HFF-Myc (cell line): Measurements from ENCODE around the gene BCL2L11.
A peak's percentile ranks its signal among the peaks of the same experiment; 100 is the strongest.

Experiments
- DNase-seq: peaks from one replicate; pipeline ENCODE4 v3.0.0-alpha.2; 2011; ENCODE audit warnings: low read depth; ENCODE audit errors: extremely low read depth
- H3K4me3 ChIP-seq: replicated peaks from 2 replicates; pipeline ENCODE4 v1.5.1; 2011; ENCODE audit warnings: low read depth, mild to moderate bottlenecking, control low read depth, low read length
- CTCF ChIP-seq: IDR thresholded peaks from 2 replicates; pipeline ENCODE4 v1.5.1; 2012; ENCODE audit warnings: mild to moderate bottlenecking, low read depth, low read length, control low read depth; ENCODE audit errors: missing control alignments

The BCL2L11 gene

GRCh38 chr2:111196435-111196834 lies 75.7 kb downstream of the BCL2L11 start:
- H3K4me3 ChIP-seq: no peak overlapping the region
- no peak for DNase-seq
- TF ChIP-seq CTCF: no peak

- H3K4me3 ChIP-seq: no peak overlapping the region
- no peak for DNase-seq
- TF ChIP-seq CTCF: no peak
Measured at GRCh38 chr2:111198701-111199100, 78.0 kb downstream of the BCL2L11 start.

- no peak for DNase-seq
- TF ChIP-seq CTCF: no peak
- H3K4me3 ChIP-seq: no peak overlapping the region
Measured at GRCh38 chr2:111199840-111200239, 79.1 kb downstream of the BCL2L11 start.

GRCh38 chr2:111200333-111200881 lies 79.7 kb downstream of the BCL2L11 start:
- TF ChIP-seq CTCF: no peak
- DNase-seq: no peak
- H3K4me3 ChIP-seq: no peak overlapping the region

- H3K4me3 ChIP-seq: no peak overlapping the region
- TF ChIP-seq CTCF: no peak
- DNase-seq: no peak
Measured at GRCh38 chr2:111201214-111201613, 80.5 kb downstream of the BCL2L11 start.

- no peak overlapping the region for H3K4me3 ChIP-seq
- DNase-seq: peak; percentile 5
- no peak for TF ChIP-seq CTCF
Measured at GRCh38 chr2:111202266-111203040, 81.7 kb downstream of the BCL2L11 start.
